ENCODE measurements around the gene KITLG.
"Not testable (repeated sequence)": the region's sequence is repeated elsewhere in the genome, so short reads cannot be mapped to it uniquely, and the experiment has no call there.

The KITLG gene

DNA sequence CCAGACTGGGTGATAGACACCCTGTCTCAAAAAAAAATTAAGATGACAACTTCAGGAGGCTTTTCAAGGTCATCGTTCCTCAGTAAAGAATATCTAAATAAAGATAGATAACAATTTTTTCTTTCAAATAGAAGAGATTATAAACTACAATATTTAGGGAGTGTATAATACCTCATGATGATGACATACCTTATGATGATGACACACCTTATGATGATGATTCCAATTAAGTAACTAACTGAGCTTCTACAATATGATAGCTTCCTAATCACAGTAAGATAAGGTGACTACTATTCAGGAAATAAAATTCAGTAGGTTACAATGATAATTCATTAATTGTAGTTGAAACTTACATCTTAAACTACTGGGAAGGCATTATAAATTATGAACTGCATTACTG lies 40.4 kb downstream of the KITLG start:
- no peak for DNase-seq (ENCODE audit: low read depth)

DNA sequence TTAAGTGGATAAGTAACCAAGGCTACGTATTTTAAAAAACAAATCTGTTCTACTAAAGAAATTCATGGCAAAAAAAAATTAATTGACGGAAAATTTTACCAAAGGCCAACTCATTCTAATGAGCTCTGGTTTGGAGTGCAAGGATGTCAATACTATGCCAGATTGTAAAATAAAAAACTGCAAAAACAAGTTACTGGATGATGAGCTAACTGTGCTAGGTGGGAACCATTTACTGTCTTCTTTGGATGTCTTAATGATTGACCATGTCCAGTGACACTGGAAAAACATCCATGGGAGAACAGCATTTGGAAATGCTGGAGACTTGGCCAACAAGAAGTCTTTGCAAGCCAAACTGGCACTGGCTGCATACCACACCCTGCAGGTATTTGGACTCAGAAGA lies 41.6 kb downstream of the KITLG start:
- DNase-seq (ENCODE audit: low read depth): no peak

DNA sequence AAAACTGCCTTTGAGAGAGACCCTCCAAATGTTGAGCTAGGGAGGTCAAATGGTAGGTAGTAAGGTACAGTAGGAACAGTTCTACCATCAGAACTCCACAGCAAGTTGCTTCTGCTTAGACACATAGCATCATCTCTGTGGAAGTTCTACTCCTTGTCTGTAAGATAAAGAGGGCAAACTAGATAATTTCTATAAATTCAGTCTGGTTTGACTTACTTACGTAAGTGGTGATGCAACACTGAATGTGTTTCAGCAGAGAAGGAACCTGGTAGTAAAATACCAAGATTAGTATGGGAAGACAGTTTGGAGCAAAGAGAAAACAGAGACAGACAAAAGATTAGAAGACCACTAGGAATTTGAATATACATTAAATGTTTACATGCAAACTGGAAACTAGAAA lies 42.0 kb downstream of the KITLG start:
- DNase-seq (ENCODE audit: low read depth): no peak

GRCh38 chr12:88530868-88531267 lies 49.4 kb downstream of the KITLG start:
- DNase-seq (ENCODE audit: low read depth): no peak

DNA sequence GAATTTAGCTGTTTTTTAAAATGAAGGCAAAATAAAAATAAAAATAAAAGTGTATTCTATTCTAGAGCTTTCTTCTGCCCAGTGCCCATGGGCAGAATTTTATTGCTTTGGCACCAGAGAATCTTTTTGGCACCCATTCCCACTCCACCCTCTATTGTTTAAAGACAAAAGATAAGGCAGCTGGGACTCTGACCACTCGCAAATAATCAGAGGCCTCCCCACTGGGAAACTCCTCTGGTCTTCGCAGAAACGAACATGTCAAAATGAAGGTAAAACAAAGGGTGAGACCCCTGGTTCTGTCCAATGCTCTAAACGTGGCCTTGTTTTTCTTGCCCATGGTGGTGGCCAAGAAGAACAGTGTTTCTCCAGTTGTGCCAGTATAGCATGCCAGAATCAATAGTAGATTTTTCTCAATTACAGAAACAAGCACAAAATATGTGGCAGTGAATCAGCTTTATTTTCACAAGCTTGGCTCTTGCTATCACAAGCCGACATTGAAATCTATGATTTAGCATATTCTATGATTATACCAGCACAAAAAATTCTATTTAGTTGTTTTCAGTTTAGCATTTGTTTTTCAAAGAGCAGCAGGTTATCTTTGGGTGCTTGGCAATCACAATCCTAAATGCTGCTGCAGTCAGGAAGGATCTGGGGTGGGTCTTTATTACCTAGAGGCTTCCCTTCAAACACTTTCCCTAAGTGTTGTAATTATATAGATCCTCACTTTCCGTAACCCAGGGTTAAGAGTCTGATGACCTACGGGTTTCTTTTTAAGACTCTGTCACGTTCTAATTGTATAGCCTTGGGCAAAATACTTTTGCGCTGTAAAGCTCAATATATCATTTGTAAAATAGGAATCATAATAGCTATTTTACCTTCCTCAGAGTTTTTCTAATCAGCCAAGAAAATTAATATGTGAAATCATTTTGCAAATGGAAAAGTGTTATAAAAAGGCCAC lies 50.5 kb downstream of the KITLG start:
- DNase-seq (ENCODE audit: low read depth): no peak

DNA sequence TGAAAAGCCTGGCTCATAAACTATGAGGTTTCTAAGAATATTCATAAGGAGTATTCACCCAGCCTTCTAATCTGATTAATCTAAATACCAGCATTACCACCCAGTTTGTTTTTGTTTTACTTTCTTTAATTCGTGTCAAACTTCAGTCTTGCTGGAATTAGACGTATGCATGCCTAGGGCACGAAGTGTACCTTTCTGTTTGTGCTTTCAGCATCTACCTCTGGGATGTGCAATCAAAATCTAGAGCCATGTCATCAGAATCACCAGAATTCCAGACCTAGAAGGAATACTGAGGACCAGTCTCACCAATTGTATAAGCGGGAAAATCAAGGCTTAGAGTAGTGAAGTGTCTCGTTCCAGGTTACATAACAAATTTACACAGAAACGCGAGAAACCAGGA lies 57.3 kb downstream of the KITLG start:
- DNase-seq (ENCODE audit: low read depth): no peak

GRCh38 chr12:88520436-88520820 lies 59.8 kb downstream of the KITLG start:
- no peak for DNase-seq (ENCODE audit: low read depth)

GRCh38 chr12:88519802-88520435 lies 60.4 kb downstream of the KITLG start:
- no peak for DNase-seq (ENCODE audit: low read depth)

GRCh38 chr12:88518863-88519403 lies 61.3 kb downstream of the KITLG start:
- no peak for DNase-seq (ENCODE audit: low read depth)

- no peak for DNase-seq (ENCODE audit: low read depth)
Observed at GRCh38 chr12:88516811-88517210, 63.5 kb downstream of the KITLG start.

DNA sequence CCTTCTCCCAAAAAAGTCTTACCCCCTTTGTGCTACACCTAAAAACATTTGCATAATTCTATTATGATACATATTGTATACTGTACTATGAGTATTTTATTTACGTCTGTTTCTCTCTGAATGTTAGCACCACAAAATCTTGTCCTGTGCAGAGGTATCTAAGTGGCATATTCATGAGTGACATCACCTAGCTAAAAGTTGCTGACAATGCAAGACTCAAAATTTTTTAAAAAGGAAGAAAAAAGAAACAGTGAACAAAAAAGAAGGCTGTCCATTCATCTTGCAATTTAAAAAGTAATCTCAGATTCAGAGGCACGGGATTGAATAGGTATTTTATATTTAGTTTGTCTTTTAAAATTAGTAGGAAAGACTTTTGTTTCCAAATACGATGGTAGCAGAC lies 69.4 kb downstream of the KITLG start:
- DNase-seq (ENCODE audit: low read depth): no peak

DNA sequence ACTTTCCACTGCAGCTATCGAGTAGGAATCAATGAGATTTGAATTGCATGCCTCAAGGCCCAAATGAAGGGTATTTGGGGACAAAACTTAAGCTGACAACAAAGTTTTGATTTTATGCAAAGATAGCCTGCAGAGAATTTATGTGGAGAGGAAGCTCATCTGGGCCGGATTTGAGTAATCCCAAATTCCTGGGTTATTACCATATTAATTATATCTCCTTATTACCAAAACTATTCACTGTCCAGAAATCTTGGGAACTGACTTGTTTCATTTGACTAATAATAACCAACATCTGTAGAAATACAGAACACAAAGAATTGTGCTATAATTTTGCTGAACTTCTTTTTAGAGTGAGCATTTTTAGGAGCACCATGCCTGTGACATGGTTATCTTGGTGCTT lies 70.4 kb downstream of the KITLG start:
- DNase-seq (ENCODE audit: low read depth): no peak

GRCh38 chr12:88509347-88509746 lies 70.9 kb downstream of the KITLG start:
- no peak for DNase-seq (ENCODE audit: low read depth)

GRCh38 chr12:88507851-88508250 lies 72.4 kb downstream of the KITLG start:
- DNase-seq (ENCODE audit: low read depth): not testable (repeated sequence)

- DNase-seq (ENCODE audit: low read depth): no peak
Observed at GRCh38 chr12:88507270-88507669, 73.0 kb downstream of the KITLG start.

GRCh38 chr12:88505696-88506095 lies 74.6 kb downstream of the KITLG start:
- DNase-seq (ENCODE audit: low read depth): no peak

- no peak for DNase-seq (ENCODE audit: low read depth)
Observed at GRCh38 chr12:88503281-88503703, 77.0 kb downstream of the KITLG start.

DNA sequence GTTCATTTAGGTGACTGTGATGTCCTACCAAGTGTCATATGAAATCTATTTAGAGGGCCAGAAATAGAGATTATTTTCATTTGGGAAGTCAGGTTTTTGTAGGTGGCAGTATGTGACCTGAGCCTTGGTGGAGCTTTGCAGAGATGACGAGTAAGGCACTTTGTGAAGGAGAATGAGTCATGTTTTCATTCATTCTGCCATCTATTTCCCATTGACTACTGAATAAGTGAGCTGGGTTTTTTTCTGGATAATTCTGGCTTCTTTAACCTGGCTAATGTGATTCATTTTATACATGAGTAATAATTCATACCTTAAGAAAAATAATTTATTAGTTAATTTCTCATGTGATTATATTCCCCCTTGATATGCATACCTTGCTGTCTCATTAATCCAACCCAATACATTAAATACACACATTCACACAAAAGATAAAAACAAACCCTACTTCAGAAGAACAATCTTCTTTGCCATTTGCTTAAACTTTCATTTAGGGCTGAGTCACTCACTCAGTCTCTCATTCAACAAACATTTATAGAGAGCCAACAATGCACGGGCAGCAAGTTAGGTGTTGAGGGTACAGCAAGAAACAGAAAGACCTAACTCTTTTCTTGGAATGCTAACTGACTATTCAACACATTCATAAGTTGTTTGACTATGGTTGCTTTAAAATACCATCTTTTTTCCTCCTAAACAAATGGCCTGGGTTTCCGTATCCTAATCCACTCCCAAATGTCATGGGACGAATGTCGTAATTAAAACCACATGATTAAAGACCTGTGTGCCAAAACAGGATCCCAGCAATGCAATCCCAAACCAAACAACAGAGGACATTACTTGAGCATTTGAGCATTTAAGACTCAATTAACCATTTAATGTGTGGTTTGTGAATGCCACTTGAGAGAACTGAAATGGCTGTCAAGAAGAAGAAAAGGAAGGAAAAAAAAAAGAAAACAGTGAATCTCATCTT lies 78.0 kb downstream of the KITLG start:
- DNase-seq (ENCODE audit: low read depth): no peak

- no peak for DNase-seq (ENCODE audit: low read depth)
Observed at GRCh38 chr12:88496891-88497371, 83.3 kb downstream of the KITLG start.

DNA sequence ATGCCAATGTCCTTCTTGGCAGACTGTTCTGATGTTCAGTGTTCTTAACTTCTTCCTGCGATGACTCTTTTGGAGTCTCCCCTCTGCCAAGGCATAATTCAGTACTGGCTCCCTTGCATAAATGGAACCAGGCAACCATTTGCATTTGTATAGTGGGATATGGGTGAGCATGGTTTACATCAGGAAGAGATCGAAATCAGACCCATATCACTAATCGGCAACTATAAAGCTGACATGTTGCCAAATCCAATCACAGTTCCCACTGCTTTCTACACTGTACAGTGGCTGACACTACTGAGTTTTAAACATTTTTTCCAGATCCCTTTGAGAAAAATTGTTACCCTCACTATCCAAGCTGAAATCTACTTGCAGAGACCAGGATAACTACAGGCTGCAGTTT lies 83.8 kb downstream of the KITLG start:
- no peak for DNase-seq (ENCODE audit: low read depth)

GRCh38 chr12:88495031-88495430 lies 85.2 kb downstream of the KITLG start:
- no peak for DNase-seq (ENCODE audit: low read depth)

DNA sequence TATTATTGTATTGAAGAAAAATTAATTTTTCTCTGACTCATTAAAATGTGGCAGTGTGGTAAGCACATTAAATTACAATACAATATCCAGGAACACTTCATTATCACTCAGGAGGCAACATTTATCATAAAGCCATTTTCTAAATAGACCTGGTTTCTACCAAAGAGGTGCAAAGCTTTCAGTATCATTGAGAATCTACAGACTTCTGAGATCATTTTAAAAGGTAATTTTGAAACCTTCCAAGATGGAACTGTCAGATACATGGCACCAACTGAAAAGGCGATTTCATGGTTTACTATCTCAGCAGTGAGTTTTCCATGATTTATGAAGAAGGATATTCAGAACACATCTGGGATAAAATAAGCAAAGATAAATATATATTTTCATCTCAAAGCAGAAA lies 85.8 kb downstream of the KITLG start:
- DNase-seq (ENCODE audit: low read depth): no peak

All from stimulated activated CD8-positive, alpha-beta memory T cell treated with anti-CD3 and anti-CD28 coated beads, Interleukin-7, amount 100 ng/mL, for 24 hours (primary cell).